Muscle layer of duodenum (tissue), 2 donors: ENCODE results near the gene MICB.
"Not testable (repeated sequence)": the region's sequence is repeated elsewhere in the genome, so short reads cannot be mapped to it uniquely, and the experiment has no call there.

Experiments used
- H3K27ac ChIP-seq: one replicate; pipeline ENCODE4 v1.7.0; 2013; ENCODE audit warnings: mild to moderate bottlenecking, low read length
- H3K27me3 ChIP-seq: one replicate; pipeline ENCODE4 v1.7.0; 2013; ENCODE audit warnings: low read depth, mild to moderate bottlenecking, control low read depth, low read length
- H3K36me3 ChIP-seq, 2 donors: one replicate each; pipeline ENCODE4 v1.7.0; 2013; ENCODE audit warnings: low read length in 2 of 2, control low read depth in 1 of 2, mild to moderate bottlenecking in 1 of 2; ENCODE audit not compliant: insufficient read depth in 2 of 2, control insufficient read depth in 1 of 2
- H3K4me1 ChIP-seq, 2 donors: one replicate each; pipeline ENCODE4 v1.7.0; 2013; ENCODE audit warnings: low read length in 2 of 2, mild to moderate bottlenecking in 2 of 2, control low read depth in 1 of 2, moderate library complexity in 1 of 2; ENCODE audit not compliant: insufficient read depth in 2 of 2, control insufficient read depth in 1 of 2
- H3K4me3 ChIP-seq, 2 donors: one replicate each; pipeline ENCODE4 v1.7.0; 2013; ENCODE audit warnings: low read length in 2 of 2, low read depth in 1 of 2, mild to moderate bottlenecking in 1 of 2
- H3K9me3 ChIP-seq, 2 donors: one replicate each; pipeline ENCODE4 v1.7.0; 2013; ENCODE audit warnings: low read length in 2 of 2, control low read depth in 1 of 2, mild to moderate bottlenecking in 1 of 2; ENCODE audit not compliant: control insufficient read depth in 1 of 2
- donor health status: healthy.

Gene MICB

DNA sequence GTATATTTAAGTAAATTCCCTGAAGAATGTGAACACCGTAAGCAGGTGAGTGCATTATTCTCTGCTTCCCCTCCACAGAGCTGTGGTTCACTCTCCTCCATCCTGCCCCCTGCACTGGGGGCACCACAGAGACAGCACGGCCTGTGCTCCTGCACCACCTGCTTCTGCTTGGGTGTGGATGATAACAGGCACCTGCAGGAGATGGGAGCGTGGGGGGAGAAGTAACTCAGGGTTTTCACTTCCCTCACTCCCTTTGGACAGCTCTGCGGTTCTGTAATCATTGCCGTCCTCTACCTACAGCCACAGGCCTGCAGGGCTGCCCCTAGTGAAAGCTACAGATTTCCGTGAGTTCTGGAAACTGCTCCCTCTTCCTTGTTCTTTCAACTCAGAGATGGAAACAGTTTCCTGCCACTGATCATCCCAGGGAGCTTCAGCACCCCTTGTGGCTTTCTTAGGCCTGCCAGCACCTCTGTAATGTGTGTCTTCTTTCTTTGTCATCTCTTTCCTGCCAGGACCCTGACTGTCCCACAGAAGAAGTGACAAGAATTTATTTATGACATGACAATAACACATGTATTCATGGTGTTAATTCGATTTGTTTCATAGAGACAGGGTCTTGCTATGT lies 21.3 kb upstream of the MICB start:
- no peaks in the 10 kb centered on the region for H3K36me3 ChIP-seq
- no peaks in the 10 kb centered on the region for H3K27me3 ChIP-seq
- H3K4me3 ChIP-seq: no peak overlapping the region
- H3K9me3 ChIP-seq: no peaks in the 10 kb centered on the region
- no peak overlapping the region for H3K27ac ChIP-seq
- H3K4me1 ChIP-seq: no peaks in the 10 kb centered on the region

DNA sequence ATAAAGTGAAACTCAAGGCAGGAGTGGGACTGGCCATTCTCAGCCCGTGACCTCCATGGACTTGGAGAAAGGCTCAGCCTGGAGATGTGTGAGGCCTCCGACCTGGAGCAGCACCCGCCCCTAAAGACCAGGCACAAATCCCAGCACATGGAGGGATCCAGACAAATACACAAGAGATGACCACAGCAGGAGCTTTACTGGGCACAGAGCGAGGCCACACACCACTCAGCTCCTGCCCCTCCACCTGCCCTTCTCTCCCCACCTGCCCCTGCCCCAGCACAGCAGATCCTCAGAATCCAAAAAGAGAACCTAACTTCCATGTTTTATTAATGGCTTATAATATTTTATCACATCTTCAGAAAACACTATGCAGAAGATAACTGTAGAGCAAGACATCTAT lies 20.4 kb upstream of the MICB start:
- Histone ChIP-seq H3K27ac (no peak overlapping the region), H3K27me3 (no peaks in the 10 kb centered on the region), H3K4me1 (no peaks in the 10 kb centered on the region), H3K36me3 (no peaks in the 10 kb centered on the region), H3K4me3 (no peak overlapping the region), H3K9me3 (no peaks in the 10 kb centered on the region)

DNA sequence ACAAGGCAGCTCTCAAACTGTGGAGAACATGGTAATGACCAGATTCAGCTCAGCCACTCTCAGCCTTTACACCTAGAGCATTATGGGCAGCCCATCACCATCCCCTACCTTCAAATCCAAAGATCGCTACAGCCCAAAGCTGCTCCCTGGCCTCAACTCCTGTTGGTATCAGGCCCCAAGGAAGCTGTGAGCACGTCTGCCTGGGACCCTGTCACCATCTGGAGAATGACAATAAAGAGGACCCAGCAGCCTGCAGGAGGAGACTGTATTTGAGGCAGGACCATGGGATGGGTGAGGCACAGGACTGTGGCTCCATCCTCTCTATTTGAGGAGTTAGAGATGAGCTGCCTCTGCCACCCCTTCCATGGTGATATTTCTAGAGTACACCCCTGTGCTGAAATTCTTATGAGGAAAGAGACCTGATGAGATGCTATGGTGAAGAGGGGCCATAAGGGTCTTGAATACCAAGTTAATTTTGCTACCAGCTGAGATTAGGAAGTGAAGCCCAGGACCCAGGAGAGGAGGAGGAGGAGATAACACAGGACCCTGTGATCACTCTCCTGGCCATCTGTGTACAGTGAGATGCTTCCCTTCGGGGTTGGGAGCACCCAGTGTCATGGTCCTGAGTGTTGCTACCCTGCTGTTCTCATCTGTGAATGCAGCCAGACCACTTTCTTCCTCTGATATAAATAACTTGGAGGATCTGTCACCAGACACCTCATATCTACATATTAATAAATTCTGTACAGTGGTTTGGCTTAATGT lies 19.6 kb upstream of the MICB start:
- Histone ChIP-seq H3K27me3 (no peaks in the 10 kb centered on the region), H3K4me3 (no peak overlapping the region), H3K36me3 (no peaks in the 10 kb centered on the region), H3K9me3 (no peaks in the 10 kb centered on the region), H3K27ac (no peak overlapping the region), H3K4me1 (no peaks in the 10 kb centered on the region)

DNA sequence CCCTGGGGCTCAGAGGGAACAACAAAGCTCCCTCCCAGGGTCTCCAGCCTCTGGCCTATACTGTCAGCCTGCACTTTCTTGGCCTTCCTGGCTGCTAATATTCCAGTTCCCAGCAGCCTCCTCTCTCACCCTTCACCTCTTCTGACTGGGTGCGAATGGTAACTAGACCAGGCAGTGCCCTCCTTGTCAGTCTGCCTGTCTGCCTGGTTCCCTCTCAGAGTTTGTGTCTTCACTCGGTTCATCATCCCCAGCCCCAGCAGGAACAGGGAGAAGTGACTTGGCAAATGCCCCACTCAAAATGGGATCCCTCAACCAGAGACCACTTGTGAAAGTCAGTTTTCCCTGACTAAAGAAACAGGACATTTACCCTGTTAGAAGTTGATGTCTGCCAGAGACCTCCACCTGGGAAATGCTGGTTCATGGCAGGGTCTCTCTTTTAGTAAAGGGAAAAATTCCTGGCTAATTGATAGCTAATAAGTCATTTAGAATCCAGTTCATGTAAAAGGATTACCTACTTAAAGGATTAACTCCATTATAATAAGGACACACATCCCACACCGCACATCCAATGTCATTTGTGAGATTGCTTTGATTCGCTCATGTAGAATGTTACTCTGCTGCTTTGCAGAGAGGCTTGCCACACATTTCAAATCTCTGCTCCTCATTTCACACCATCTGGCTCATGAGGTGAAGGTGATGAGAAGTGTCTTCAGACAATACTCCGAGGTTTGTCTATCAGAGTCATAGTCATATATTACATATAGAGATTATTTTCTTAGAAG lies 18.6 kb upstream of the MICB start:
- Histone ChIP-seq H3K36me3 (no peaks in the 10 kb centered on the region), H3K9me3 (no peaks in the 10 kb centered on the region), H3K4me1 (no peaks in the 10 kb centered on the region), H3K27me3 (no peaks in the 10 kb centered on the region), H3K27ac (no peak overlapping the region), H3K4me3 (no peak overlapping the region)

DNA sequence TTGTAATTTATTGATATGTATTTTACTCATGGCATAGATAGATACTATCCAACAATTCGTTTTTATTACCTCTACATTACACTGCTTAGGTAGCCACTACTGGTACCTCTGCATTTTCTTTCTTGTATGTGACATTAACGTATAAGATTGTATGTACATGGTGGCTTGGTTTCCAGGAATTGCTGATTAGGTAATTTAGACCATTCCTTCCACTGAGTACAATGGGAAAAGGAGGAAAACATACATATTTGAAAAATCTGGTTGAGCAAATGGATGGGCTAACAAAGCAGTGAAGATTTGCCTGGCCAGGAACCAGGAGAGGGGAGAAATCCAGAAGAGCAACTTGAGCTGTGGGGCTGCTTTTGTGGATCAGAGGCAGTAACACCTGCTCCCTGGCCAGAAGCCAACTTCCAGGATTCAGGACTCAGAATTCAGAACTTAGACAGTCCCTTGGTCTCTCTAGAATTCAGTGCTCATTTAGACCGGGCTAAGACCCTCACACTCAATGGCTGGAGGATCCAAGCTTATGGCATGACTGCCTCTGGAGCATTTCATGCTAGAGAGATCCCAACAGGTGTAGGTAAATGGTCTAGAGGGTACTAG lies 17.9 kb upstream of the MICB start:
- no peaks in the 10 kb centered on the region for H3K27me3 ChIP-seq

DNA sequence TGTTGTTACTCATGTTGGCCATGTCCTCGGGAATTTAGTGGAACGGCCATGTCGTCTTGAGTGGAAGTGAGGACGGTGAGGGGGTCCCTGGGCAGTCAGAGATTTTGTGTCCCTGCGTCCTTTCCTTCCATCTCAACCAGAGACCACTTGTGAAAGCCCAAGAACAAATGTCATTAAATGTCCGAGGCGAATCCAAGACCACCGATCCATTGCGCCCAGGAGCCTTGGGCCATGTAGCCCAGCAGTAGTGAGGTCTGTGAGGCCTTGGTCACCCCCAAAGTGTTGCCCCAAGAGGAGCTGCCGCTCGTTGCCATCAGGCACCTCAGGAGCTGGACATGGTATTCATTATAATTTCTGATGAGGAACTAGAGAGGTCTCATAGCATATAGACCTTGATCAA lies 17.4 kb upstream of the MICB start:
- Histone ChIP-seq H3K27me3 (no peaks in the 10 kb centered on the region), H3K4me1 (no peaks in the 10 kb centered on the region), H3K4me3 (no peak overlapping the region), H3K9me3 (no peaks in the 10 kb centered on the region), H3K27ac (no peak overlapping the region), H3K36me3 (no peaks in the 10 kb centered on the region)

More for the DNA sequence above, 17.9 kb upstream of the MICB start:
- no peak overlapping the region for H3K4me3 ChIP-seq
- no peaks in the 10 kb centered on the region for H3K4me1 ChIP-seq
- no peak overlapping the region for H3K27ac ChIP-seq
- no peaks in the 10 kb centered on the region for H3K9me3 ChIP-seq
- H3K36me3 ChIP-seq: no peaks in the 10 kb centered on the region

DNA sequence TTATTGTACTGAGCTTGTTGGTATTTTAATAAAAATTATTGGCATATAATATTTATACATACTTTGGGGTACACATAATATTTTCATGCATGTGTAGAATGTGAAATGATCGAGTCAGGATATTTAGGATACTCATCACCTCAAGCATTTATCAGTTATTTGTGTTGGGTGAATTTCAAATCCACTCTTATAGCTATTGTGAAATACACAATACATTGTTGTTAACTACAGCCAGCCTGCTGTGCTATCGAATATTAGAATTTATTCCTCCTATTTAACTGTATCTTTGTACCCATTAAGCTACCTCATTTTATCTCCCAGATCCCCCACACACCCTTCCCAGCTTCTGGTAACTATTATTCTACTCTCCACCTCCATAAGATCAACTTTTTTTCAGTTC lies 14.6 kb upstream of the MICB start:
- H3K27ac ChIP-seq: no peak overlapping the region
- H3K27me3 ChIP-seq: no peaks in the 10 kb centered on the region
- H3K4me3 ChIP-seq: no peak overlapping the region
- H3K9me3 ChIP-seq: no peaks in the 10 kb centered on the region
- H3K4me1 ChIP-seq: no peaks in the 10 kb centered on the region
- no peaks in the 10 kb centered on the region for H3K36me3 ChIP-seq

DNA sequence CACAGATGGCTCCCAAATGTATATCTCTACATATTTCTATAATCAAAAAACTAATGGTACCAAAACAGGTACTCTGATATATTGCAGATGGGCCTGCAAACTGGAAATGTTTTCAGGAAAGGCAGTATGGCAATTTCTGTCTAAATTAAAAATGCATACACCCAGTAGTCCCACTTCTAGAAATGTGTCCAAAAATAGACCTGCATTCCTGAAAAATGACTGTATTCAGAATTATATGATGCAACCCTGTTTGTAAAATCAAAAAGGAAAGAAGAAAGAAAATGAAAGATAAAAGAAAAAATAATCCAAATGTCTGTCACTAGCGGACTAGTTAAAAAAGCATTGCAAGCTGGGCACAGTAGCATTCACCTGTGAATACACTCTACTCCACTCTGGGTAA lies 12.9 kb upstream of the MICB start:
- H3K36me3 ChIP-seq: no peaks in the 10 kb centered on the region
- no peak overlapping the region for H3K27ac ChIP-seq
- no peaks in the 10 kb centered on the region for H3K9me3 ChIP-seq
- H3K4me3 ChIP-seq: no peak overlapping the region
- H3K27me3 ChIP-seq: no peaks in the 10 kb centered on the region
- no peaks in the 10 kb centered on the region for H3K4me1 ChIP-seq

DNA sequence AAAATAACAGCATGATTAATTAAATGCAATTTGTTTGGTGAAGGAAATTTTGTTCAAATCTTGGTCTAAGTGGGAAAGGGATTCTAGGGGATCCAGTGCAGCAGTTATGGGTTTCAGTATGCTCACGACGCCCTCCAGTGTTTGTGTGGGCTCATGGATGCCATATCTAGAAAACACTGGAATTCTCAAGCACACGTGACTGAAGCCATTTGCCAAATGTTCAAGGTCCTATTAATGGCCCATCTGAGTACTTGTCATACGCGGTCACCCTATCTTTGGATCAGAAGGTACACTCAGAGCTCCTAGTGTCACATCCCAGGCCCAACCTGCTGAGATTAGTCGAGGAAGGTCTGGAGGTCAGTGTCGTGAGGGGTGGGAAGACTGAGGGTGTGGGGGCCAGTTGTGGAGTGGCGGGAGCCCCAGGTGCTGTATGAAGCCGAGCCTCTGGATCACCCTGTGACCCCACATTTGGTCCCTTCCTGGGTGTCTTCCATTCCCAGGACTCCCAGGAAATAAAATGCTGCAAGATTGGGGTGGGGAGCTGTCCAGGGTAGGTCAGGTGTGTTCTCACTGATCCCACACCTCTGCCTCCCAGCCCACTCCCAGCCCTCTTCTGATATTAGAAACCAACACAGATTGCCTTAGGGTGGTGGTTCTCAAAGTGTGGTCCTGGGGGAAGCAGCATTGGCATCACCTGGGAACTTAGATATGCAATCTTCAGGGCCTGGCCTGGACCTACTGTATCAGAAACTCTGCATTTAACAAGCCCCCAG lies 11.7 kb upstream of the MICB start:
- not testable (repeated sequence) for H3K9me3 ChIP-seq, H3K27me3 ChIP-seq, H3K4me1 ChIP-seq, H3K27ac ChIP-seq, H3K4me3 ChIP-seq, H3K36me3 ChIP-seq

DNA sequence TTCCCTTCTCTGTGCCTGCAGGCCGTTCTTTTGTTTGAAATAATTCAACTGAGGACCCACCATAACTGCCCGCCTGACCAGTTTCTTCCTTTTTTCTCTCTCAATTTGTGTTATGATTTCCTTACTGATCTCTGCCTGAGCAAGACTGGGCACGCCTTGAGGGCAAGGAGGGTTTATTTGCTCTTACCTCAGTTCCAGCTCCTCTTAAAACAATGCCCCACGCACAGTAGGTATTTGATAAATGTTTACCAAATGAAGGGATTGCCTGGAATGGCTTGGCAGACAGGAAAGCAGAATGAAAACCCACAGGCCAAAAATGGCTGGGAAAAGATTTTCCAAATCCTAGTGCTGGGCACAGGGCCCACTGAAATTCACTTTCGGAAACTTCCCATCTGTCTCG lies 10.3 kb upstream of the MICB start:
- not testable (repeated sequence) for H3K36me3 ChIP-seq, H3K27me3 ChIP-seq, H3K27ac ChIP-seq, H3K4me3 ChIP-seq, H3K9me3 ChIP-seq, H3K4me1 ChIP-seq

DNA sequence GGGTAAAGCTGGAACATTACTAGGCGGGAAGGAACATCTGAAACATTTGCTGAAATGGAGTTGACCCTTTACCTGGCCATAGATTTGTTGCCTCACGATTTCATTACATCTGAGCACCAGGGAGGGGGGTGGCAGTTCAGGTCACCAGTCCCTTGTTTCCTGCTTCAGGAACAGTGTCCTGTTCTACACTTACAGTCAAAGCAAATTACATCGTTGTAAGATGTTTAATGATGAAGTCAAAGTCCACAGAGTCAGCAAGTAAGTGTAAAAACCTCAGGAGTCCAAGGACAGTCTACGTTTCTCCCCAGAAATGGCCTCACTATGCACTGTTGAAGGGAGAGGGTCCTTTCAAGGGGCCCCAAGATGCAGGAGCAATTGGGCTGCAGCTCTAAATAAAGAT lies 8.9 kb upstream of the MICB start:
- Histone ChIP-seq H3K4me1 (peaks cover 0 to 4% of the 10 kb centered on the region in 2 donors), H3K27ac (no peak overlapping the region)

More for the DNA sequence above, 8.9 kb upstream of the MICB start:
- Histone ChIP-seq H3K36me3 (no peaks in the 10 kb centered on the region), H3K27me3 (no peaks in the 10 kb centered on the region), H3K4me3 (no peak overlapping the region), H3K9me3 (no peaks in the 10 kb centered on the region)
